CD4-positive, alpha-beta T cell treated with Interferon gamma for 1 hour (primary cell): ENCODE measurements around the gene RPS27A.
"Not testable (repeated sequence)": the region's sequence is repeated elsewhere in the genome, so short reads cannot be mapped to it uniquely, and the experiment has no call there.

Source experiments
- DNase-seq: peaks from one replicate; pipeline ENCODE4 v3.0.0-alpha.2; 2020

Gene RPS27A

DNA sequence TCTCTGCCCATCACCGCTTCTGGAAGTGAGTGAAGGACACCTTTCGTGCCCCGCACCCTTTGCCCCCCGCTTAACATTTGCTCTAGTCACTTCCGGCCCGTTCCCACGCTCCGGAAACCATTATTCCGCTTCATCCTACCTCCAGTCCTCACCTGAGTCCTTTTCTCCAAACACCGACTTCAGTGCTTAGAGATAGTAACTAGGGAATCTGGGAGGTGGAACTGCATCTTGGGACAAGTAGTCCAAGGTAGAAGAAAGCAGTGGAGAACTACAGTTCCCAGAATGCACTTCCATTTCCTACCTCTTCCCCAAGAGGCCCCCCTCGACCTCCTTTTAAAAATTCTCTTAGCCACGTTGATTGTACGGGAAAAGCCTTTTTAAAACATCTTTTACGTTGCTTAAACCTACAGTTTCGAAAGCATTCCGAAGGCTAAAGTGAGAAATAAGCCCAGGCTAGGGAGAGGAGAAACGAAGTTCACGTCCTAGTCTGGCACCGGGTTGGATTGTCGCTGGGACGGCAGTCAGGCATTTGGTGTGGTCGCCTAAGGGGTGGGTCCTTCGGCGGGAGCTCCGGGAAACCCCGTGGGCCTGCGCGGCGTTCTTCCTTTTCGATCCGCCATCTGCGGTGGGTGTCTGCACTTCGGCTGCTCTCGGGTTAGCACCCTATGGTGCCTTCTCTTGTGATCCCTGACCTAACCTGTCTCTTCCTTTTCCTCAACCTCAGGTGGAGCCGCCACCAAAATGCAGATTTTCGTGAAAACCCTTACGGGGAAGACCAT is at the start of gene RPS27A, which contains the start of gene CLHC1:
TSS of gene RPS27A (plus strand) at position 605 of the 779 bp plus-strand sequence. CDS start at position 742, 137 bp downstream.
TSS of gene CLHC1 (minus strand) at position 210 of the 779 bp plus-strand sequence. CDS start 9,882 bp downstream, outside the sequence.
- DNase-seq = peak; percentile 89

GRCh38 chr2:55186837-55187236 is 45.7 kb upstream of the RPS27A start:
- DNase-seq = not testable (repeated sequence)

DNA sequence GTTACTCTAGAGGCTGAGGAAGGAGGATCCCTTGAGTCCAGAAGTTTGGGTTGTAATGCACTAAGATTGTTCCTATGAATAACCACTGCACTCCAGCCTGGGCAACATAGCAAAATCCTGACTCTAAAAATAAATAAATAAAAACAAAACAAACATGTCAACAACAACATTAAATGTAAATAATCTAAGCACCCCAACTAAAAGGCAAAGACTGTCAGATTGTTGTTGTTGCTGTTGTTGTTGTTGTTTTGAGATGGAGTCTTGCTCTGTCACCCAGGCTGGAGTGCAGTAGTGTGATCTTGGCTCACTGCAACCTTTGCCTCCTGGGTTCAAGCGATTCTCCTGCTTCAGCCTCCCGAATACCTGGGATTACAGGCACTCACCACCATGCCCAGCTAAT is 40.6 kb upstream of the RPS27A start:
- not testable (repeated sequence) for DNase-seq

DNA sequence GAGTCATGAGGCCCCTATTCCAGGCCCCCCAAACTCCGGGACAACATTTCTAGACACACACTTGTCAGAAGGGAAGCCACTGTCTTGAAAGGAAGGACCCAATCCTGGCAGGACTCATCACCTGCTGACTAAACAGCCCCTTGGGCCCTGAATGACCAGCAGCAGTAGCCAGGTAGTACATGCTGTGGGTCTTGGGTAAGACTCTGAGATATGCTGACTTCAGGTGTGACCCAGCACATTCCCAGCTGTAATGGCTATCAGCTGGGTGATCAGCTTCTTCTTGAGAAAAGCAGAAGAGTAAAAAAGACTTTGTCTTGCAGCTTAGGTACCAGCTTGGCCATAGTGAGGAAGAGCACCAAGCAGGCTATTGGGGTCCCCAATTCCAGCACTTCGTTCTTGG is 36.0 kb upstream of the RPS27A start:
- DNase-seq = no peak

DNA sequence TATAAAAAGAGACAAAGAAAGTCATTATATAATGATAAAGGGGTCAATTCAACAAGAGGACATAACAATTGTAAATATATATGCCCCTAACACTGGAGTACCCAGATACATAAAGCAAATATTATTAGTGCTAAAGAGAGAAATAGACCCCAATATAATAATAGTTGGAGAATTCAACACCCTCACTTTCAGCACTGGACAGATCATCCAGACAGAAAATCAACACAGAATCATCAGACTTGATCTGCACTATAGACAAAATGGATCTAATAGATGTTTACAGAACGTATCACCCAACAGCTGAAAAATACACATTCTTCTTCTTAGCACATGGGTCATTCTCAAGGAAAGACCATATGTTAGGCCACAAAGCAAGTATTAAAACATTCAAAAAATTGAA is 32.1 kb upstream of the RPS27A start:
- DNase-seq = no peak

DNA sequence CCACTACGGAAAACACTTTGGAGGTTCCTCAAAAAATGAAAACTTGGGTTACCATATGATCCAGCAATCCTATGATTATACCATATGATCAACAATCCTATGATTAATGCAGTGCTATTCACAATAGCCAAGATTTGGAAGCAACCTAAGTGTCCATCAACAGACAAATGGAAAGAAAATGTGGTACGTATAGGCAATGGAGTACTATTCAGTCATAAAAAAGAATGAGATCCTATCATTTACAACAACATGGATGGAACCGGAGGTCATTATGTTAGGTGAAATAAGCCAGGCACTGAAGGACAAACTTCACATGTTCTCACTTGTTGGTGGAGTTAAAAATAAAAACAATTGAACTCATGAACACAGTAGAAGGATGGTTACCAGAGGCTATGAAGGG is 28.0 kb upstream of the RPS27A start:
- DNase-seq = no peak

DNA sequence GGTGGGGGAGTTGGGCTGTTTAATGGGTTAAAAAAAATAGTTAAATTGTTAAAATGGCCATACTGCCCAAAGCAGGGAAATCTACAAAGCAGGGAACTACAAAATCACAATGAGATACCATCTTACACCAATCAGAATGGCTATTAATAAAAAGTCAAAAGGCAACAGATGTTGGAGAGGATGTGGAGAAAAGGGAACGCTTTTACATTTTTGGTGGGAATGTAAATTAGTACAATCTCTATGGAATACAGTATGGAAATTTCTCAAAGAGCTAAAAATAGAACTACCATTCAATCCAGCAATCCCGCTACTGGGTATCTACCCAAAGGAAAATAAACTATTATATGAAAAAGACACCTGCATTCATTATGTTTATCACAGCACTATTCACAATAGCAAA is 27.5 kb upstream of the RPS27A start:
- DNase-seq = no peak

GRCh38 chr2:55213822-55214221 is 18.7 kb upstream of the RPS27A start:
- DNase-seq = no peak

- no peak for DNase-seq
Measured at GRCh38 chr2:55223958-55224760, 8.3 kb upstream of the RPS27A start.

- no peak for DNase-seq
Measured at GRCh38 chr2:55224761-55225261, 7.7 kb upstream of the RPS27A start.

- no peak for DNase-seq
Measured at GRCh38 chr2:55225481-55226020, 6.9 kb upstream of the RPS27A start.

DNA sequence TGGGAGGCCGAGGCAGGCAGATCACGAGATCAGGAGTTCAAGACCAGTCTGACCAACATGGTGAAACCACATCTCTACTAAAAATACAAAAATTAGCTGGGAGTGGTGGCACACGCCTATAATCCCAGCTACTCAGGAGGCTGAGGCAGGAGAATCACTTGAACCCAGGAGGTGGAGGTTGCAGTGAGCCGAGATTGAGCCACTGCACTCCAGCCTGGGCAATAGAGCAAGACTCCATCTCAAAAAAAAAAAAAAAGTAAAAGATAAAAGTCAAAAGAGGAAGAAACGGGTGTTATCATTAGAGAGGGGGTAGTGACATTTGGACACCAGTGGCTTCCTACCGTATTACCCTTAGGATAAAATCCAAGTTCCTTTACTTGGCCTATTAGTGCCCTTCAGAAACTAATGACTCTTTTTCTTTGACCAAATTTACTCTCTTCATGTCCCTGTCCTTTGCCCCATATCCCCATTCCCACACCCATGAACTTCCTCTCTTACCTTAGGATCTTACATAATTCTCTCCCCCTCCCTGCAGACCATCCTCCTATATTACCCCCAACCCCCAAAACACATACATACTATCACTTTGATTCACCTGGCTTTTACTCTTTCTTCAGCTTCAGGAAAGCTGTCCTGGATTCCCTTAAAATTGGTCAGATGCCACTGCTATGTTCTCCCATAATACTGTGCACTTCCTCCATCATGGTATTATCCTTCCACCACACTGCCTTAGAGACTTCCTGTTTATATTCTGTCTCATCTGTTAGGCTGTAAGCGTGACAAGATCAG is 4.9 kb upstream of the RPS27A start:
- not testable (repeated sequence) for DNase-seq

GRCh38 chr2:55228226-55228563 is 4.3 kb upstream of the RPS27A start:
- DNase-seq = no peak

GRCh38 chr2:55229221-55229620 is 3.3 kb upstream of the RPS27A start:
- DNase-seq = no peak

GRCh38 chr2:55230551-55230950 is 1.9 kb upstream of the RPS27A start:
- no peak for DNase-seq

- DNase-seq = no peak
Measured at GRCh38 chr2:55231546-55232083, 873 bp upstream of the RPS27A start.

DNA sequence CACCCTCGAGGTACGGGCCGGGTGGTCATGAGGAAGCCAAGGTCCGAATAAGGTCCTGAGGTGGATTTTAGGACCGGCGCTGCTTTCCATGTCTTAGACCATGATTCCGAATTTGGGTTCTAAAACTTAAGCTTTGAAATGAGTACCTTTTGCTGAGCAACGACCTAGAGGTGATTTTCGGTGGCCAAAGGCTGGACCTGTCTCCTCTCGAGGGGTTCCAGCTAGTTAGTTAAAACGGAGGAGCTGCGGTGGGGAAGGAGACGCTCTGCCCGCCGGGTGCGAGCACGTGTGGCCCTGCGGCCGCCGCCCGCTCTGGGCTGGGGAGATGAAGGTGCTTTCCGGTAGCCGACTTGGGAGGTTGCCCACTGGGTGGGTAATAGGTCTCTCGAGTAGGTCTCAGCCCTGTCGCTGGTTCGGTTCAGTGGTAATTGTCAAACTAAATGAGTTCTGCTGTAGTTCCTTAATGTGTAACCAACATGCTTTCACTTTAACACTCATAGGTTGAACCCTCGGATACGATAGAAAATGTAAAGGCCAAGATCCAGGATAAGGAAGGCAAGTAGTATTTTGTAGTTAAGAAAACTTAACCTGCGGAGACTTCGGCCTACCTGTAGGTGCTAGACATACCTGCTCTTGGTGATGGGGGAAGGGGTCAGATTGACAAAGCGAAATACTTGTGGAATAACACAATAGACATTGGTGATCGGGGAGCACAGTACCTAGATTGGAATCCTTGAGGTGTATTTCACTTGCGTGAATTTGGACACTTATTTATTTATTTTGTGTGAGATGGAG is 572 bp downstream of the RPS27A start:
- peak; percentile 62 for DNase-seq

GRCh38 chr2:55233658-55233940 is 1.1 kb downstream of the RPS27A start:
- no peak for DNase-seq

- DNase-seq = no peak
Measured at GRCh38 chr2:55235724-55236538, 3.4 kb downstream of the RPS27A start.

GRCh38 chr2:55236992-55237543 is 4.6 kb downstream of the RPS27A start:
- DNase-seq = no peak
